Measurements from ENCODE around the gene BHLHE41.

The BHLHE41 gene

GRCh38 chr12:26113853-26114719, 10.8 kb downstream of the BHLHE41 start:
- DNase-seq (ENCODE audit: low spot score) = peak; percentile 90

DNA sequence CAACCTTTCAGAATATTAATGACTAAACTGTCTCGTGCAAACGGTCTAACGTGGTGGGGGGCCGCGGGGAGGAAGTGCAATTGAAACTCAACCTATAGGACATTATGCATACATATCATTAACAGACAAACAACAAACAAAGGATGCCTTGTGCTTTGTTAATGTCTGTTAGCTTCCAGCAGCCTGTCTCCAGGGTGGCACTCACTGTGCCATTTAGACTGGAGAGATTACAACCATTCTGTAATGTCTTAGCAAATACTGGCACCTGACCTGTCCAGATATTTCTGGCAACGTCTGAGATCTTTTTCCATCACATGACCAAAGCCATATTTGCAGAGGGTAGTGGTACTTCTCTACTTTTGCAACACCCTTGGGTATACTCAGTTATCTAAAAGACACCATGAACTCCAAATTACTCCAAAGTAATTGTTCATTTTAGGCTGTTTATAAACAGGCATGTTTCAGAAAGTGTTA, 11.6 kb downstream of the BHLHE41 start:
- no peak for DNase-seq (ENCODE audit: low spot score)

- peak; percentile 43 for DNase-seq (ENCODE audit: low spot score)
These were observed 12.1 kb downstream of the BHLHE41 start for GRCh38 chr12:26112703-26113147.

- DNase-seq (ENCODE audit: low spot score) = no peak
These were observed 12.6 kb downstream of the BHLHE41 start for GRCh38 chr12:26112232-26112631.

- DNase-seq (ENCODE audit: low spot score) = no peak
These were observed 15.4 kb downstream of the BHLHE41 start for GRCh38 chr12:26109343-26109881.

DNA sequence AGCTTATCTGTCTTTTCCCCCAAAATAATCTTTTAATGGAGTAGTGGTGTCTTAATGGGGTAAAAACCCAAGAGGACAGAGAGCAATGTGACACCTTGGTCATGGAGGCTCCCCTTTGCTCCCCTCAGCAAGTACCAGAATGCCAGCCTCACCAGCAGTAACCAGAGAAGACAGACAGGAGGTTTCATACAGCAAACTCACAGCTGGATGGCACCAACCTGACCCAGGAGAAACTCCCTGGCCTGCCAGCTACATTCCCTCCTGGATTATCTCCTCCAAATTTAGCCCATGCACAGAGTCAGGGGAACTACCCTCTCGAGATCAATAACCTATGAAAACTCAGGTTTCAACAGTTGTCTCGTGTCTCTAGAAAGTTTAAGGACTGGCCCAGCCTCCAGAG, 15.9 kb downstream of the BHLHE41 start:
- no peak for DNase-seq (ENCODE audit: low spot score)

GRCh38 chr12:26106347-26106746, 18.5 kb downstream of the BHLHE41 start:
- DNase-seq (ENCODE audit: low spot score) = no peak

- DNase-seq (ENCODE audit: low spot score) = no peak
These were observed 21.9 kb downstream of the BHLHE41 start for GRCh38 chr12:26102953-26103352.

DNA sequence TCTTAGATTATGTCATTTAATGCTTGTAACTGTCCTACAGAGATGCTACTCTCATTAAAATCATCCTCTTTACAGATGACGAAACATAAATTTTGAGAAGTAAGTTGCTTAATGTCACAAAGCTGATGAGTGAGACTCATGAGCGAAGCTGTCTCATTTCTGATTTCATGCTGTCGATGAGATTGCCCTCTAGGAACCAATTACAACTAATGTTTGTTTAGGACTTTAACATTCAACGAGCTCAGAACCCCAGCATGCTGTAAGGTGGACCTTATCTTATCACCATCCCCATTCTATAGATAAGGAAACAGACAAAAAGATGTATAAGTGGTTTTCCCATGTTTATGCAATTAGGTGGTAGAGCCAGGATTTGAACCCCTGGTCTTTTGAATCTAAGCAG, 23.1 kb downstream of the BHLHE41 start:
- DNase-seq (ENCODE audit: low spot score) = no peak

DNA sequence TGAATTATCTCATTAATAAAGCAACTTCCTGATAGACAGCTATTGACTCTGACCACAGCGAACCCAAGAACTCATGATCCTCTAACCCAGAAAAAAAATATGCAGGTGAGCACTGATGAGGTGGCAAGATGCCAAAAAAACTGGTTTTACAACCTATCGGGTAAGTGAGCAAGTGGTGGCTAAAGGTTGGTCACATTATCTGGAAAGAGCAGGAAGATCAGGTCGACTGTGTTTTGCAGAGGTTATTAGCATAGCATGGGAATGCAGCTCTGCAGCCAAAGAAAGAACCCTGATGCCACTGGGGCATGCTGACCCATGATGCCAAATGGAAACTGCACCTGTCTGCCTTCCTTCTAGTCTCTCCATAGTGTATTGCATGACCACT, 23.5 kb downstream of the BHLHE41 start:
- no peak for DNase-seq (ENCODE audit: low spot score)

DNA sequence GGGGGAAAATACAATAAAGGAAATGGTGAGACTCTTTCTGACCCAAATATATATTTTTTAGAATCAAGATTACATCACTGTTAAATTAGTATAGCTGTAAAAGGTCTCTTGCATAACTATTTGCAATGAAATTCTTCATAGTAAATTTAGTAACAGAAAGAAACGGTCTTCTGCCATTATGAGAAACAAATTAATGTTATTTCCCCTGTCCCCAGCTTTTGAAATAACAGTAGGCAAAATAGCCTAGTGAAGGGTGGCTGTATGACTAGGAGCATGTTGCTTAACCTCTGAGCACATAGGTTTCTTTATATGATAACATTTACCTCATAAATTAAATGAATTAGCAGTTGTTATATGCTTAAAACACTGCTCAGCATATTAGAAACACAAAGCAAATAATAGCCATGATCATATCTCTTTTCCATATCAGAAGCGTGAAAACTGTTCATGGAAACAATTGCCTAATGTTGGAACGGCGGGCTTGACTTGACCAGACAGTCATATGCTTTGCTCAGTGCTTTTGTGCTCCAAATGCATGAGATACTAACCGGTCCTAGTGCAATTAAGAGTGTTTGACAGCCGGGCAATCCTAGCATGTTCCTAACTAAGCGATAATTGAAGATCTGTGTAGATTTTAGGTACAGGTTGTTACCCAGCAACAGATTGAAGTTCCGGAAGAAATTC, 24.0 kb downstream of the BHLHE41 start:
- no peak for DNase-seq (ENCODE audit: low spot score)

DNA sequence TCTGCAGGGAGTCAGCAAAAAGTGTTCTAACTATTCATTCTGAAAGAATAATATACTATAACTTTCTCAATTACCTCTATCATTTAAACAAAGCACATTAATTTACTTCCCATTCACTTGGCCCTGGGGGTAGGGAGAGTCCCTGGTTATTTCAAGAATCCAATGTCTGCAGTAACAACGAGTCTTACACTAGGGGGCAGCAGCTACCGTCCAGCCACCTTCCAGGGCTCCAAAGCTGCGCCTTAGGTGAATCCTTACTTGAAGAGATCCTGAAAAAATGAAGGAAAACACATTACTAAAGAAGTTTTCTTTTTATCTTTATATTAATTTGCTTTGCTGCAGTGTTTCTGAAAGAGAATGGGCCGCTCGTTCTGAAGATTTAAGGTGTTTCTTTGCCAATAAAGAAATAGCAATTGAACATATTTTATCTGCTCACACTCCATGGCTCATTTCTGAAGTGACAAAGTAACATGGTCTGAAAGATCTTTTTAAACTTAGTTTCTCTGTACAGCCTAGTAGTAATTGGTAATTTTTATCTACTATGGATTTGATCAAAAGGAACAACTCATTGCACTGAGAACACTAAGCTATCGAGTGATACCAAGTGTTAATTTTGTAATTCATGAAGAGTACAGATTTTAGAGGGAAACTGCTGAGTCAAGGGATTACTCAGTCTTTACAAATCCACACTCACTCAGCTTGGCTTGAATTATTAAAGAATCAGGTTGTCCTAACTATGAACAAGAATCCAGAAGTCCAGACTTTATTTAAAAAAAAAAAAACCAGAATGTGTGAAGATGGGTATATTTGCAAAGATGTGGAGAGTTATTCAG, 27.6 kb downstream of the BHLHE41 start:
- DNase-seq (ENCODE audit: low spot score) = peak; percentile 90

DNA sequence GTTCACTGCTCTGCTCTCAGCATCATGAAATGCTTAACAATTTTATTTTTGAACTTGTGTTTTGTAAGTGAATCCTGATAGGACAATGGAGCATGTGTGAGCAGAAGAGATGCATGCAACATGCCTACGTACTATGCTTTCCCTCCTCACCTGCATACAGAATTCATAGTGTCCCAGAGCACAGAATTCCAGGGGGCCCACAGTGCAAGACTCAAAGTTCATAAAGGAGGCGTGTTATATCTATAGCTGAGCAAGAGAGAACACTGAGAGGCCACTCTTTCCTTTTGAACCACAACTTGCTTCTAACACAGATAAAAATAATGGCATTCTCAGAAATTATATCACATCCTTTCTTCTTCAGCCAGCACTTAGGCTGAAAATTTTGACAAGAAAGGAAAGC, 28.8 kb downstream of the BHLHE41 start:
- no peak for DNase-seq (ENCODE audit: low spot score)

DNA sequence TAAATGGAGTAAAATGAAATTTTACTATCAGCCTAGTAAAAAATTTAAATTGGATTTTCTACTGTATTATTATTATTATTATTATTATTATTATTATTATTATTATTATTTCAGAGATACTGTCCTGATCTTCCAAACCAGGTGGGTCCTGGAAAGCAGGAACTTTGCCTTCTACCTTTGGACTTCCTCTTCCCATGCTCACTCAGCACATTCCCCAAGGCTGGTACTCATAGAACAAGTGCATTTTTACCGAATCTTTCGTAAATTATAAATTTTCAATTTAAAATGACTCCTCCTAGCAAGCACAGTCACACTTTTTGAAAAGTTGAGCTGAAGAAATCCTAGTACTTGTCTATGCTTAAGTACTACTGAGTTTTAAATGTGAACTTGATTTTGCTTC, 29.7 kb downstream of the BHLHE41 start:
- DNase-seq (ENCODE audit: low spot score) = no peak

DNA sequence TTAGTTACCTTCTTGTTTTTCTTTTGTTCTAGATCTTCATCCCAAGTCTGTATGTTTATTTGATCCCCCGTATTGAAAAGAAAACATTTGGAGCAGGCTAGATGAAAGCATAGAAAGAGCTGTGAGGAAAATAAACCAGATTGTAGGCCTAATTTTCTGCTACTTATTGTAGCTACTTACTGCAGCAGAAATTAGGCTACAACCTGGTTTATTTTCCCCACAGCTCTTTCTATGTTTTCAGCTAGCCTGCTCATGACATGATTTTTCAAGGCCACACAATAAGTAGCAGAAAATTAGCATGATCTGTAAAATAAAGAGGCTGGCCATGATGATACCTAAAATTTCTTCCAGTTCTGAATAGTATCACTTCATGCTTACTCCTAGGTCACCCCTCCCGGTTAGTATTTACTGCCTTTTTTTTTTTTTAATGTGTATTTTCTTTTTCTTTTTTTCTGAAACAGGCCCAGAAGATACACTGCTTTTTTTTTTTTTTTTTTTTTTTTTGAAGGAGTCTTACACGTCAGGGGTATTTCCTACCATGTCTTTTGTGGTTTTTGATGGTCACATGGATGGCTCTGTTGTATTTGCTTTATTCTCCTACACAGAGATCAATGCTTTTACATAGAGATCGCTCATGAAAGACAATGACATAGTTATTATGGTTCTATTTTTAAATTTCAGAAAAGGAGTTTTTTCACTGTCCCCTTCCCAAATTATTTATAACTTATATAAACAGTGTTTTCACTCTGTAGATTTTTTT, 32.3 kb downstream of the BHLHE41 start:
- no peak for DNase-seq (ENCODE audit: low spot score)

DNA sequence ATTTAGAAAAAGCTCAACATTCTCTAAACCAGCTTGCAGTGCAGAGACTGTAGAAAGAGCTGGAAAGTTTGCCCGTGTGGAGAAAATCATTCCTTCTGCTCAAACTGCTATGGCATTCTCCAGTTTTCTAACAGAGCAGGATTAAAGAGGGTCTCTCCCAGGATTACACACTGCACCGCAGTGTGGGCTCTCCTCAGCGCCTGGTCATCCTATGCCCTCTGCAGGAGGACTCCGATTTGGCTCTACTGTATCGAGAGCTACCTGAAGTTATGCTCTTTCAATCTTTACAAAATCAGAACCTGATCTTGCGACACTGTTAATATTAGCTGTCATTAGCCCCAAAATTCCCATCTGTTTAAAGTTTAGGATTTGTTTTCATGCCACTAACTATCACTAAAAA, 33.0 kb downstream of the BHLHE41 start:
- no peak for DNase-seq (ENCODE audit: low spot score)

GRCh38 chr12:26090836-26091510, 33.9 kb downstream of the BHLHE41 start:
- no peak for DNase-seq (ENCODE audit: low spot score)

DNA sequence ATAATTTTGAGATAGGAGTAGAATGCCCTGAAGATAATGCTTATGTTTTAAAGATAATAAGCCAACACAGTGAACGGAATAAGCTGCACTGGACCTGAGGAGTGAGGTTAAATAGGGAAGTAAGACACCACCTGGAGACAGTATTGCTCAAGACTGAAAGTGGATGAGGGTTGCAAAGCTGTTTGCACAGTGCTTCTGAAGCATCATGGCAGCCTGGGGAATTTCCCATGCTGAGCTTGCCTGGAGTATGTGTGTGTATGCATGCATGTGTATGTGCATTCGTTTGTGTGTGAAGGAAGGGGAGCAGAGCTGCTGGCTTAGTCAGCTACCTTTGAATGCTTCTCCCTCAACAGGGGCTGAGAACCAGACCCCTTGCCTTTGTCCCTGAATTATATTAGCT, 35.8 kb downstream of the BHLHE41 start:
- no peak for DNase-seq (ENCODE audit: low spot score)

DNA sequence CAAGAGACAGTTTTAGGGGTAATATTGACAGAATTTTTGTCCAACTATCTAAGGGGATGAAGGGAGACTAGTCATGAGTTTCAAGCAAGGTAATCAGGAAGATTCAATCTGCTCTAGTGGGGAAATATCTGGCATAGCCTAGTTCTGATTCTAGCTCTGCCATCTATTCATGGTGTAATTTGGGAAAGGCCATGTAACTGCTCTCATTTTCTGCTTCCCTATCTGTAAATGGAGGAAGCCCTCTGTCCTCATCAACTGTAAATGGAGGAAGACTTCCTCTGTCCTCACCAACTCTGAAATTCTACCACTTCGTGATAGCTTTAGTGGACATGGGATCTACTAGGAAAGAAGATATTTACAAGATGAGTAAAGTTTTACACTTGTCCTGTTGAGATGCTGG, 37.9 kb downstream of the BHLHE41 start:
- no peak for DNase-seq (ENCODE audit: low spot score)

DNA sequence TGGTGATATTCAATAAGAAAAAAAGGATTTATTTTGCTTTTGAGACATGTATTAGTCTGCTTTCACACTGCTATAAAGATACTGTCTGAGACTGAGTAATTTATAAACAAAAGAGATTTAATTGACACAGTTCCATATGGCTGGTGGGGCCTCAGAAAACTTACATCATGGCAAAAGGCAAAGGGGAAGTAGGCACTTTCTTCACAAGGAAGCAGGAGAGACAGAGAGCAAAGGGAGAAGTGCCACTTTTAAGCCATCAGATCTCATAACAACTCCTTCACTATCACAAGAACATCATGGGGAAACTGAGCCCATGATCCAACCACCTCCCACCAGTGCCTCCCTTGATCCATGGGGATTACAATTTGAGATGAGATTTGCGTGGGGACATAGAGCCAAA, 43.9 kb downstream of the BHLHE41 start:
- DNase-seq (ENCODE audit: low spot score) = no peak

Data from cerebellar cortex (tissue), 1 donor.